Metanephros (tissue), 2 donors: ENCODE results near the gene IER3. TPM values are rescaled to one million over a fixed set of nuclear protein-coding genes. Genes with fewer than 3 reads are reported as not detected.

Experiments
- small RNA-seq: library from RNA; depleted of rRNA; stranded (forward); fragments of <200 nt; gene quantifications from one replicate; pipeline ENCODE3, GENCODE V24; 2014; ENCODE audit warnings: low replicate concordance
- total RNA-seq: library from RNA; depleted of rRNA; stranded (reverse); fragments of >200 nt; gene quantifications from one replicate; pipeline ENCODE4 v1.2.3, GENCODE V29; 2014

IER3 gene
- total RNA-seq, result 13.2 TPM

GRCh38 chr6:30744054-30744805, at the start of gene IER3:
Gene IER3, minus strand, starts transcription at chr6:30744547. Its CDS starts 29 bp downstream, at chr6:30744518.

GRCh38 chr6:30742316-30743098, 1.8 kb downstream of the IER3 start, which contains the start of gene FLOT1:
Gene FLOT1, minus strand, starts transcription at chr6:30742687. Its CDS starts 498 bp downstream, at chr6:30742189.

GRCh38 chr6:30719791-30720737, 24.3 kb downstream of the IER3 start, which contains the start of gene TUBB:
Gene TUBB, plus strand, starts transcription at chr6:30720352. Its CDS starts 155 bp downstream, at chr6:30720507.

GRCh38 chr6:30717129-30717844, 27.1 kb downstream of the IER3 start, which contains the start of gene MDC1:
Gene MDC1, minus strand, starts transcription at chr6:30717281. Its CDS starts 2,106 bp downstream, at chr6:30715175.

Small RNAs within 50 kb of the gene (small RNA-seq; reads per million reads assigned to genes)
- gene RF00019 (not detected), gene RN7SL353P (not detected)

Other genes with a start within 250 kb of the IER3 start
- 44.3 TPM for gene GNL1, start 188.1 kb downstream of the IER3 start, total RNA-seq
- gene PRR3, start 187.3 kb downstream of the IER3 start, total RNA-seq, result 10.0 TPM
- 35.4 TPM for gene ABCF1, start 173.1 kb downstream of the IER3 start, total RNA-seq
- gene PPP1R10, start 127.3 kb downstream of the IER3 start, total RNA-seq, result 24.5 TPM
- gene MRPS18B, start 126.7 kb downstream of the IER3 start, total RNA-seq, result 58.0 TPM
- gene ATAT1, start 117.7 kb downstream of the IER3 start, total RNA-seq, result 21.1 TPM
- gene C6orf136, start 97.4 kb downstream of the IER3 start, total RNA-seq, result 14.3 TPM
- gene DHX16, start 71.5 kb downstream of the IER3 start, total RNA-seq, result 27.5 TPM
- gene PPP1R18, start 57.9 kb downstream of the IER3 start, total RNA-seq, result 30.1 TPM
- gene NRM, start 53.6 kb downstream of the IER3 start, total RNA-seq, result 7.1 TPM
- gene MDC1, start 27.3 kb downstream of the IER3 start, total RNA-seq, result 15.9 TPM
- gene TUBB, start 24.2 kb downstream of the IER3 start, total RNA-seq, result 468 TPM
- gene FLOT1, start 1.9 kb downstream of the IER3 start, total RNA-seq, result 60.8 TPM
- gene DDR1, start 140.0 kb upstream of the IER3 start, total RNA-seq, result 141 TPM
- gene GTF2H4, start 163.7 kb upstream of the IER3 start, total RNA-seq, result 48.3 TPM
- 26.7 TPM for gene VARS2, start 169.7 kb upstream of the IER3 start, total RNA-seq
- not detected for gene SFTA2, start 187.6 kb upstream of the IER3 start, total RNA-seq
- not detected for gene MUCL3, start 196.4 kb upstream of the IER3 start, total RNA-seq
- not detected for gene MUC21, start 239.2 kb upstream of the IER3 start, total RNA-seq